NB4 (cell line): Measurements from ENCODE around the gene AK8.

Experiments used
- MAX ChIP-seq: IDR thresholded peaks from 2 replicates; pipeline ENCODE4 v1.6.1; 2011; ENCODE audit warnings: low read depth, low read length
- POLR2A ChIP-seq: IDR thresholded peaks from 2 replicates; pipeline ENCODE4 v1.6.1; 2011; ENCODE audit warnings: mild to moderate bottlenecking; ENCODE audit not compliant: insufficient read length; ENCODE audit errors: extremely low read depth
- TF ChIP-seq, protein P1 (sequence below): IDR thresholded peaks from one replicate; pipeline ENCODE4 v1.5.1; 2012; ENCODE audit warnings: low read depth, low read length

DNA sequence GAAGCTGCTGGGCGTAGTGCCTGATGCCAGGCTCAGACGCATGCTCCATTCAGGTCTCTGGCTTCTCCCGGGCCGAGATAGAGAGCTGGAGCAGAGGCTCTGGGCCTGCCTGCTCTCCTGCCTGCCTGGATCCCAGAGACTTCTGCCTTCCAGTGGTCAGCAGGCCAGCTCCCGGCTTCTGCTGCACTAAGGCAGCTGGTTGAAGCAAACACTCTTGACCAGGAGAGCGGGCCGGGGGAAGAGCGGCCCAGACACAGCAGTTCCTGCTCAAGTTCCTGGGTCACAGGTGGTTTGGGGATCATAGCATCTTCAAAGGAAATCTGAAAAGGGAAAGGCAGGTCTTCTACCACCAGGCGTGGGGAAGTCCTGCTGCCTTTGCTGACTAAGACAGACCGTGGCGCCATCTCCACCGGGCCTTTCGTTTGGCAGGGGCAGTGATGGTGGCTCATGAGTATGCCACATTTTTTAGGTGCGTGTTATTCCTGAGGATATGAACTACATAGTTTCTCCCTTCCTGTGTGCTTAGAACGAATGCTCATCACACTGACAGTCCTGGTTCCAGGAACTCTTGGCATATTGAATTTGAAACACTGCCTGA, 31.1 kb downstream of the AK8 start:
- TF ChIP-seq, protein P1, sequence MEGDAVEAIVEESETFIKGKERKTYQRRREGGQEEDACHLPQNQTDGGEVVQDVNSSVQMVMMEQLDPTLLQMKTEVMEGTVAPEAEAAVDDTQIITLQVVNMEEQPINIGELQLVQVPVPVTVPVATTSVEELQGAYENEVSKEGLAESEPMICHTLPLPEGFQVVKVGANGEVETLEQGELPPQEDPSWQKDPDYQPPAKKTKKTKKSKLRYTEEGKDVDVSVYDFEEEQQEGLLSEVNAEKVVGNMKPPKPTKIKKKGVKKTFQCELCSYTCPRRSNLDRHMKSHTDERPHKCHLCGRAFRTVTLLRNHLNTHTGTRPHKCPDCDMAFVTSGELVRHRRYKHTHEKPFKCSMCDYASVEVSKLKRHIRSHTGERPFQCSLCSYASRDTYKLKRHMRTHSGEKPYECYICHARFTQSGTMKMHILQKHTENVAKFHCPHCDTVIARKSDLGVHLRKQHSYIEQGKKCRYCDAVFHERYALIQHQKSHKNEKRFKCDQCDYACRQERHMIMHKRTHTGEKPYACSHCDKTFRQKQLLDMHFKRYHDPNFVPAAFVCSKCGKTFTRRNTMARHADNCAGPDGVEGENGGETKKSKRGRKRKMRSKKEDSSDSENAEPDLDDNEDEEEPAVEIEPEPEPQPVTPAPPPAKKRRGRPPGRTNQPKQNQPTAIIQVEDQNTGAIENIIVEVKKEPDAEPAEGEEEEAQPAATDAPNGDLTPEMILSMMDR: no peak
- no peak for TF ChIP-seq MAX
- TF ChIP-seq POLR2A: no peak
